Activated B cell treated with CpG ODN at 0.5 μM for 24 hours (primary cell): ENCODE data around the gene DGKB. TPM values are rescaled to one million over a fixed set of nuclear protein-coding genes. Genes with fewer than 3 reads are reported as not detected.

Experiments used
- ATAC-seq: fragments of 200-7000 bp; cut with Tn5 transposase; one replicate; pipeline ENCODE4 v1.10.0; 2021; ENCODE audit warnings: low read depth, mild to moderate bottlenecking, moderate library complexity
- CTCF ChIA-PET: fragments of 350-600 bp; sonication (Branson Sonifier 250); formaldehyde crosslinking; loops from one replicate; lab custom pipeline; 2021; ENCODE audit warnings: antibody characterized with exemption; lab: Charles Lee
- POLR2A ChIA-PET: fragments of 350-600 bp; sonication (Branson Sonifier 250); formaldehyde crosslinking; loops from one replicate; lab custom pipeline; 2021; ENCODE audit warnings: antibody characterized with exemption; lab: Charles Lee
- DNase-seq: peaks from one replicate; pipeline ENCODE4 v3.0.0; 2022
- H3K27ac Mint-ChIP-seq: one replicate; pipeline ENCODE4 v1.8.0; 2020; ENCODE audit warnings: mixed read lengths
- H3K27me3 Mint-ChIP-seq: one replicate; pipeline ENCODE4 v1.8.0; 2021; ENCODE audit warnings: mixed read lengths
- H3K36me3 Mint-ChIP-seq: one replicate; pipeline ENCODE4 v1.8.0; 2021; ENCODE audit warnings: low read depth, mixed read lengths
- H3K4me1 Mint-ChIP-seq: one replicate; pipeline ENCODE4 v1.8.0; 2021; ENCODE audit warnings: mixed read lengths
- H3K4me3 Mint-ChIP-seq: one replicate; pipeline ENCODE4 v1.8.0; 2020; ENCODE audit warnings: mild to moderate bottlenecking, mixed read lengths
- H3K9me3 Mint-ChIP-seq: one replicate; pipeline ENCODE4 v1.8.0; 2020; ENCODE audit warnings: mixed read lengths
- intact Hi-C: fragments of 100-400 bp; cut with micrococcal nuclease; formaldehyde crosslinking; loops from one replicate; pipeline ENCODE4 v1.15.1; 2024
- total RNA-seq: library from RNA; stranded (reverse); gene quantifications from 2 replicates; pipeline ENCODE4 v1.2.3, GENCODE V29; 2022
- TF ChIP-seq, protein P1 (sequence below): fragments of 200-600 bp; IDR thresholded peaks from one replicate; pipeline ENCODE4 v1.8.0; 2022; ENCODE audit warnings: antibody characterized with exemption, mild to moderate bottlenecking

Gene DGKB
- total RNA-seq, 1 donor from 2014 or later, result not detected

DNA sequence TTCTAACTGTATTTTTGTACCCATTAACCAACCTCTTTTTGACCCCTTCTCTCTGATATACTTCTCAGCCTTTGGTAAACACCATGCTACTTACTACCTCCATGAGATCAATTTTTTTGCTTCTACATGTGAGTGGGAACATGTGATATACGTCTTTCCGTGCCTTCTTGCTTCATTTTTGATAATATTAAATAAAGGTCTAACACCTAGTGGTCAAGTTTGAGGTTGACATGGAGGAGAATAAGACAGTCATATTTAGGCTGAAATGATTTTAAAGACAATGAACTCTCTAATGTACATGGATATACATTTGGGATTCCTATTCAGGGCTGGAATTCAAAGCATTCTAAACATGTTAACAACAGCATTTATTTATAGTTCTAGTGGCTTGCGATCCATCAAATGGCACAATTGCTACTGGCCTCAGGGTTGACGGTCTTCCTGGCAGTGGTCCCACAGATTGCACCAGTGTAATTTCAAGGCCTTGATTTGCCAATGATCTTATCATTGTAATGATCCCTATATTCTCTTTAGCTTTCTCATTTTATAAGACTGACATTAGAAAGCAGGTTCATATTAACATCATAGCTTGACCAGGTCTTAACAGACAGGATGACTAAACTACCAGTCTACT, 597.2 kb downstream of the DGKB start:
- POLR2A ChIA-PET, result no interaction called here
- Mint-ChIP-seq H3K27ac (no peak overlapping the region), H3K9me3 (peaks cover 6% of the 10 kb centered on the region), H3K4me3 (no peak overlapping the region), H3K4me1 (no peaks in the 10 kb centered on the region), H3K36me3 (no peaks in the 10 kb centered on the region), H3K27me3 (no peaks in the 10 kb centered on the region)
- intact Hi-C loops, result no loop called here
- CTCF ChIA-PET, result no interaction called here
- TF ChIP-seq, protein P1, sequence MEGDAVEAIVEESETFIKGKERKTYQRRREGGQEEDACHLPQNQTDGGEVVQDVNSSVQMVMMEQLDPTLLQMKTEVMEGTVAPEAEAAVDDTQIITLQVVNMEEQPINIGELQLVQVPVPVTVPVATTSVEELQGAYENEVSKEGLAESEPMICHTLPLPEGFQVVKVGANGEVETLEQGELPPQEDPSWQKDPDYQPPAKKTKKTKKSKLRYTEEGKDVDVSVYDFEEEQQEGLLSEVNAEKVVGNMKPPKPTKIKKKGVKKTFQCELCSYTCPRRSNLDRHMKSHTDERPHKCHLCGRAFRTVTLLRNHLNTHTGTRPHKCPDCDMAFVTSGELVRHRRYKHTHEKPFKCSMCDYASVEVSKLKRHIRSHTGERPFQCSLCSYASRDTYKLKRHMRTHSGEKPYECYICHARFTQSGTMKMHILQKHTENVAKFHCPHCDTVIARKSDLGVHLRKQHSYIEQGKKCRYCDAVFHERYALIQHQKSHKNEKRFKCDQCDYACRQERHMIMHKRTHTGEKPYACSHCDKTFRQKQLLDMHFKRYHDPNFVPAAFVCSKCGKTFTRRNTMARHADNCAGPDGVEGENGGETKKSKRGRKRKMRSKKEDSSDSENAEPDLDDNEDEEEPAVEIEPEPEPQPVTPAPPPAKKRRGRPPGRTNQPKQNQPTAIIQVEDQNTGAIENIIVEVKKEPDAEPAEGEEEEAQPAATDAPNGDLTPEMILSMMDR, result no peak
- no peak for ATAC-seq
- DNase-seq, result no peak

DNA sequence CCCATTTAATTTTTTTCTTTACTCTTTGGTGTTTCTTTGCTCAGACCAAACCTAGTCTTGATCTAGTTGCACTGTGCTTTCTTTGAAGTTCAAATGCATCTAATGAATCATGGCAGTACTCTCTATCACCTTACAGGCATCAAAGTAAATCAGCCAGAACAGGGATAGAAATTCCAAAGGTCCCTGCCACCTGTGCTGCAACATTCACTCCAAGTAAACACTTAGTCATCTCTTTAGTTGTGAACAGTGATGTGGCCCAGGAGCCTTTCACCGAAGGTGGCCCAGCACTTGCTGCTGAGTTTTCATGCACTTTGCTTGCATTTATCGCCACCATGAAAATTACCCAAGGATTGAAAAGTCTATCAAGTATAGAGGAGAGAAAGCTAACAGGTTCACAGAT, 599.0 kb downstream of the DGKB start:
- Mint-ChIP-seq H3K4me3 (no peak overlapping the region), H3K27me3 (no peaks in the 10 kb centered on the region), H3K27ac (no peak overlapping the region), H3K36me3 (no peaks in the 10 kb centered on the region), H3K4me1 (no peaks in the 10 kb centered on the region), H3K9me3 (peaks cover 3% of the 10 kb centered on the region)
- DNase-seq (no peak), ATAC-seq (no peak)
- intact Hi-C loops, result no loop called here
- TF ChIP-seq, protein P1, result no peak
- POLR2A ChIA-PET, result no interaction called here
- CTCF ChIA-PET, result no interaction called here

DNA sequence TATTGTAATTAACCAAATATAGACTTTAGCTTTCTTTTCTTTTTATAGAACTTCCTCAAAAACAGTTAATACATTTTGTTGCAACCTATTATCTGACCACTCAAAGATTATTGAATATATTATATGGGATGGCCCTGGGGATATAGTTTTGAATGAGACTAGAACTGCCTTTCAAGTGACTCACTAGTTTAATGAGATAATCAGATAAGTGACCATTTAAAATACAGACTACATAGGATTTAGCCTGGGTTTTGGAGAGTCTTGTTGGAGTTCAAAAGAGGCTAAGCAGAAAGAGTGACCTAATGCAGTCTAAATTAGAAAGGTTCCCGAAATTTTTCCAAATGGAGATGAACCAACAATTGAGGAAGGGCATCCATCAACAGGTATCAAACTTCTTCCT, 607.9 kb downstream of the DGKB start:
- intact Hi-C loops, result no loop called here
- no peaks in the 10 kb centered on the region for H3K4me1 Mint-ChIP-seq
- no peaks in the 10 kb centered on the region for H3K27me3 Mint-ChIP-seq
- ATAC-seq (no peak), DNase-seq (no peak)
- CTCF ChIA-PET, result no interaction called here
- H3K9me3 Mint-ChIP-seq, result no peaks in the 10 kb centered on the region
- no peak overlapping the region for H3K4me3 Mint-ChIP-seq
- H3K36me3 Mint-ChIP-seq, result no peaks in the 10 kb centered on the region
- no peak overlapping the region for H3K27ac Mint-ChIP-seq
- TF ChIP-seq, protein P1, result no peak
- POLR2A ChIA-PET, result no interaction called here

DNA sequence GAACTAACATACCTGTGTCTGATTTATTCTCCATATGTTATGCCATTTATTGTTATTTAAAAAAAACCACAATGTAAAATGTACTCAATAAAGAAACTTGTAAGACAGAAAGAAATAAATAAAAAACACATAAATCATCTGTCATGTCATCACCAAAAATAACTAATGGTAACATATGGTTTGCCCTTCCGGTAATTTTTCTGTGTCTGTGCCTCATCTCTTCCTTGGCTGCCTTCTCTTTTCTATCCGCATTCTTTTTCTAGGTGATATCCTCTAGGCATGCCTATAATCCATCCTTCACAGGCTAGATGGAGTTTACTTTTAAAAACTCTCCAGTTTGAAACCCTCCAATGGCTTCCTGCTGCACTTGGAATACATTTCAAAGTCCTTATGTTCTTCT, 609.1 kb downstream of the DGKB start:
- Mint-ChIP-seq H3K27ac (no peak overlapping the region), H3K36me3 (no peaks in the 10 kb centered on the region), H3K4me1 (no peaks in the 10 kb centered on the region), H3K4me3 (no peak overlapping the region), H3K9me3 (no peaks in the 10 kb centered on the region), H3K27me3 (no peaks in the 10 kb centered on the region)
- POLR2A ChIA-PET, result no interaction called here
- TF ChIP-seq, protein P1, result no peak
- CTCF ChIA-PET, result no interaction called here
- DNase-seq (no peak), ATAC-seq (no peak)
- intact Hi-C loops, result no loop called here

DNA sequence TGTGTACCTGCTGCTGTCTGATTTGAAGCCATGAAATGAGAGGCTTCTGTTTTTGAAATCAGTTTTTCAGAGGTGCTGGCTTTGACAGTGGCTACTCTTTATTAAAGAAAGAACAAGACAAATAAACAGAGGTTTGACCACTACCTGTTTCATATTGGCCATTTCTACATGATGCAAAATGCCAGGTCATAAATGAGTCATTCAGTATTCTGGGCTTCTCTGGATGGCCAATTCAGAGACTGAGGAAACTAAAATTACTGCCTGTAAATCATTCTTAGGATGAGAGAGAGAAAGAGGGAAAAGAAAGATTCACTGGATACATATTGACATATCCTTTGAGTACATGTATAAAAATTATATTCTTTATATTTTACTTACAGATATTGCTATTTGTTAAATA, 609.8 kb downstream of the DGKB start:
- Mint-ChIP-seq H3K4me1 (no peaks in the 10 kb centered on the region), H3K36me3 (no peaks in the 10 kb centered on the region), H3K4me3 (no peak overlapping the region), H3K27me3 (no peaks in the 10 kb centered on the region), H3K27ac (no peak overlapping the region), H3K9me3 (no peaks in the 10 kb centered on the region)
- TF ChIP-seq, protein P1, result no peak
- no peak for DNase-seq
- ChIA-PET CTCF (no interaction called here), POLR2A (no interaction called here)
- intact Hi-C loops, result no loop called here
- ATAC-seq, result no peak
